ENCODE data around the gene MAP3K1. TPM values are rescaled to one million over a fixed set of nuclear protein-coding genes. Genes with fewer than 3 reads are reported as not detected.

The MAP3K1 gene
- total RNA-seq, 1 experiment from 2014 or later = 5.7 TPM

DNA sequence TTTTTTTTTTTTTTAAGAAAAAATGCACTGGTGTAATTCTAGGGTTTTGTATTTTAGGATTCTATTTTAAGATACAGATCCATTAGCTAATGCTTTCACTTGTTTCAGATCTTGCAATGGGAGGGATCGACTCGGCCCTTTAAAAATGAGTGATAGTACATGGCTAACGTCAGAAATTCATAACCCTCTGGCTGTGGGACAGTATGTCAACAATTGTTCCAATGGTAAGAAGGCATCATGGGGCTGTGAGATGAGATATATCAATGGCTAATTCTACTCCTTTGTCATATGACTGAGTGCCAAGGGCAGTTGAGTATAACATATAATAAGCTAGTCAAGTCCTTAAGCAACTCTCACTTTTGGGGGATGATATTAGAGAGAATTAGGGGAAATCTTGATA lies 98.4 kb downstream of the MAP3K1 start:
- Histone ChIP-seq H2AFZ (ENCODE audit: low read length) (no peak overlapping the region), H3K4me3 (ENCODE audit: low read length) (no peak overlapping the region), H3K9ac (ENCODE audit: low read length) (no peak overlapping the region), H3K4me1 (ENCODE audit: insufficient read depth, low read length) (peaks cover 1% of the 10 kb centered on the region), H3K36me3 (ENCODE audit: low read depth, low read length) (no peaks in the 10 kb centered on the region), H4K20me1 (ENCODE audit: low read length) (no peaks in the 10 kb centered on the region), H3K27ac (ENCODE audit: low read length) (no peak overlapping the region), H3K79me2 (ENCODE audit: low read length) (peaks cover 14% of the 10 kb centered on the region; the same call in 1 of the 2 replicates), H3K9me3 (ENCODE audit: low read length) (no peaks in the 10 kb centered on the region), H3K4me2 (ENCODE audit: low read length) (no peak overlapping the region), H3K9me2 (replicated peaks; ENCODE audit: low read length) (no peaks in the 10 kb centered on the region), H3K27me3 (ENCODE audit: low read length) (no peaks in the 10 kb centered on the region), H3F3A (ENCODE audit: low read length, unreplicated experiment) (no peaks in the 10 kb centered on the region)
- no TSS peak for BruUV-seq (replicated peaks)
- TF ChIP-seq, protein P1, sequence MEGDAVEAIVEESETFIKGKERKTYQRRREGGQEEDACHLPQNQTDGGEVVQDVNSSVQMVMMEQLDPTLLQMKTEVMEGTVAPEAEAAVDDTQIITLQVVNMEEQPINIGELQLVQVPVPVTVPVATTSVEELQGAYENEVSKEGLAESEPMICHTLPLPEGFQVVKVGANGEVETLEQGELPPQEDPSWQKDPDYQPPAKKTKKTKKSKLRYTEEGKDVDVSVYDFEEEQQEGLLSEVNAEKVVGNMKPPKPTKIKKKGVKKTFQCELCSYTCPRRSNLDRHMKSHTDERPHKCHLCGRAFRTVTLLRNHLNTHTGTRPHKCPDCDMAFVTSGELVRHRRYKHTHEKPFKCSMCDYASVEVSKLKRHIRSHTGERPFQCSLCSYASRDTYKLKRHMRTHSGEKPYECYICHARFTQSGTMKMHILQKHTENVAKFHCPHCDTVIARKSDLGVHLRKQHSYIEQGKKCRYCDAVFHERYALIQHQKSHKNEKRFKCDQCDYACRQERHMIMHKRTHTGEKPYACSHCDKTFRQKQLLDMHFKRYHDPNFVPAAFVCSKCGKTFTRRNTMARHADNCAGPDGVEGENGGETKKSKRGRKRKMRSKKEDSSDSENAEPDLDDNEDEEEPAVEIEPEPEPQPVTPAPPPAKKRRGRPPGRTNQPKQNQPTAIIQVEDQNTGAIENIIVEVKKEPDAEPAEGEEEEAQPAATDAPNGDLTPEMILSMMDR (conservative IDR thresholded peaks at IDR 0.05; ENCODE audit: low read depth, low read length) = no peak
- no peak for TF ChIP-seq EZH2 (IDR thresholded peaks at IDR 0.05; ENCODE audit: low read length, unreplicated experiment)
- no peak for TF ChIP-seq EZH2phosphoT487 (IDR thresholded peaks at IDR 0.05; ENCODE audit: borderline replicate concordance, low read length)
- intact Hi-C loops (cut with micrococcal nuclease) = no loop called here
- ChIA-PET POLR2A (ENCODE audit: unreplicated experiment) (no interaction called here), CTCF (no interaction called here)
- DNase-seq (no peak), ATAC-seq (no peak)

DNA sequence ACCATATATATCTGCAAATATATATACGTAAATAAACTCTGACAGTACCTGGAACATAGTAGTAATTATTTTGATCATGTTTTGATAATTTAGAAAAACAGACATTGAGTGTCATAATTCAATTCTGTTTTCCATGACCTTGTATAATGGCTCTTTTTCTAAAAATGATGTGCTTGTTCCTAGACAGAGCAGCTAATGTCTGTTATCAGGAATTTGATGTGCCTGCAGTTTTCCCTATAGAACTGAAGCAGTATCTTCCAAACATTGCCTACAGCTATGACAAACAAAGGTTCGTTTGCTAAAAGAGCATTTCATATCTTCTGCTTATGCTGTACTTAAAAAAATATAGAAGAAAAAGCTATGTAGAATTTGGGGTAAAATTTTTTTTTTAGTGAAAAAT lies 99.3 kb downstream of the MAP3K1 start:
- H3K36me3 ChIP-seq (ENCODE audit: low read depth, low read length) = no peaks in the 10 kb centered on the region
- H2AFZ ChIP-seq (ENCODE audit: low read length) = no peak overlapping the region
- H3K9ac ChIP-seq (ENCODE audit: low read length) = no peak overlapping the region
- CTCF ChIA-PET = no interaction called here
- no peak for ATAC-seq
- H3K79me2 ChIP-seq (ENCODE audit: low read length) = peaks cover 14% of the 10 kb centered on the region; the same call in 1 of the 2 replicates
- no peaks in the 10 kb centered on the region for H3F3A ChIP-seq (ENCODE audit: low read length, unreplicated experiment)
- BruUV-seq (replicated peaks) = no TSS peak
- H3K27ac ChIP-seq (ENCODE audit: low read length) = no peak overlapping the region
- H3K4me3 ChIP-seq (ENCODE audit: low read length) = no peak overlapping the region
- POLR2A ChIA-PET (ENCODE audit: unreplicated experiment) = no interaction called here
- no peaks in the 10 kb centered on the region for H3K9me2 ChIP-seq (replicated peaks; ENCODE audit: low read length)
- TF ChIP-seq EZH2 (IDR thresholded peaks at IDR 0.05; ENCODE audit: low read length, unreplicated experiment) = no peak
- no peak for TF ChIP-seq EZH2phosphoT487 (IDR thresholded peaks at IDR 0.05; ENCODE audit: borderline replicate concordance, low read length)
- TF ChIP-seq, protein P1 (conservative IDR thresholded peaks at IDR 0.05; ENCODE audit: low read depth, low read length) = no peak
- intact Hi-C loops (cut with micrococcal nuclease) = no loop called here
- no peaks in the 10 kb centered on the region for H4K20me1 ChIP-seq (ENCODE audit: low read length)
- H3K9me3 ChIP-seq (ENCODE audit: low read length) = no peaks in the 10 kb centered on the region
- H3K4me1 ChIP-seq (ENCODE audit: insufficient read depth, low read length) = no peaks in the 10 kb centered on the region; the same call in 1 of the 2 replicates
- H3K27me3 ChIP-seq (ENCODE audit: low read length) = no peaks in the 10 kb centered on the region
- DNase-seq = no peak
- no peak overlapping the region for H3K4me2 ChIP-seq (ENCODE audit: low read length)

DNA sequence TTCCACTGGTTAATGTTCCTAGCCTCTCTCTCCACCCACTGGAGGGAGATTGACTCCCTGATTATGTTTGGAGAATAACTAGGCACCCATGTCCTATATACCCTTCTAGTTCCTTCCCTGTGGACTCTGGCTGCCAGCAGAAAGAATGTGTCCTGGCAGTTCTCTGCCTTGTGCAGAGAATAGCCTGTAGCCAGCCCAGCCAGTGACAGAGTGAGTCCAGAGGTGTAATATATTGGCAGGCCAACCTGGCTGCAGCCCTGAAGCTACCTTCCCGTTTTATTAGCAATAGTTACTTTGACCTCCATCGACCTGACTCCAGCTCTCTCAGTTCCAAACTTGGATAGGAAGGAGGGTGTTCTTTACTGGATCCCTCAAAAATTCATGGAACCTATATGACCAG lies 102.2 kb downstream of the MAP3K1 start:
- no peaks in the 10 kb centered on the region for H3K79me2 ChIP-seq (ENCODE audit: low read length)
- no peaks in the 10 kb centered on the region for H3K27me3 ChIP-seq (ENCODE audit: low read length)
- ChIA-PET CTCF (no interaction called here), POLR2A (ENCODE audit: unreplicated experiment) (no interaction called here)
- no peak overlapping the region for H3K4me2 ChIP-seq (ENCODE audit: low read length)
- H3K27ac ChIP-seq (ENCODE audit: low read length) = no peak overlapping the region
- no peak for TF ChIP-seq EZH2phosphoT487 (IDR thresholded peaks at IDR 0.05; ENCODE audit: borderline replicate concordance, low read length)
- TF ChIP-seq, protein P1 (conservative IDR thresholded peaks at IDR 0.05; ENCODE audit: low read depth, low read length) = no peak
- no peak for TF ChIP-seq EZH2 (IDR thresholded peaks at IDR 0.05; ENCODE audit: low read length, unreplicated experiment)
- no peak overlapping the region for H2AFZ ChIP-seq (ENCODE audit: low read length)
- BruUV-seq (replicated peaks) = no TSS peak
- H3K9ac ChIP-seq (ENCODE audit: low read length) = no peak overlapping the region
- H3K9me2 ChIP-seq (replicated peaks; ENCODE audit: low read length) = no peaks in the 10 kb centered on the region
- intact Hi-C loops (cut with micrococcal nuclease) = no loop called here
- 0 out of 2 replicates have a peak, but pooled peaks cover 8% of the 10 kb centered on the region for H3K36me3 ChIP-seq (ENCODE audit: low read depth, low read length)
- ATAC-seq (no peak), DNase-seq (no peak)
- H3K4me3 ChIP-seq (ENCODE audit: low read length) = no peak overlapping the region
- no peaks in the 10 kb centered on the region for H4K20me1 ChIP-seq (ENCODE audit: low read length)
- no peaks in the 10 kb centered on the region for H3F3A ChIP-seq (ENCODE audit: low read length, unreplicated experiment)
- no peaks in the 10 kb centered on the region for H3K9me3 ChIP-seq (ENCODE audit: low read length)
- no peaks in the 10 kb centered on the region for H3K4me1 ChIP-seq (ENCODE audit: insufficient read depth, low read length)
